ENCODE measurements around the gene CELSR2.

The CELSR2 gene

GRCh38 chr1:109265016-109265415 lies 15.7 kb downstream of the CELSR2 start:
- no peak for FAIRE-seq

- FAIRE-seq: no peak
Observed at GRCh38 chr1:109265741-109266330, 16.5 kb downstream of the CELSR2 start.

- FAIRE-seq: no peak
Observed at GRCh38 chr1:109266965-109267364, 17.6 kb downstream of the CELSR2 start.

- no peak for FAIRE-seq
Observed at GRCh38 chr1:109267743-109268300, 18.5 kb downstream of the CELSR2 start.

GRCh38 chr1:109268431-109269211 lies 19.3 kb downstream of the CELSR2 start:
- no peak for FAIRE-seq

GRCh38 chr1:109269212-109269980 lies 20.1 kb downstream of the CELSR2 start:
- no peak for FAIRE-seq

- no peak for FAIRE-seq
Observed at GRCh38 chr1:109269981-109270622, 20.8 kb downstream of the CELSR2 start.

- no peak for FAIRE-seq
Observed at GRCh38 chr1:109270623-109271317, 21.4 kb downstream of the CELSR2 start.

GRCh38 chr1:109271458-109271857 lies 22.1 kb downstream of the CELSR2 start:
- FAIRE-seq: no peak

- FAIRE-seq: no peak
Observed at GRCh38 chr1:109272021-109272799, 22.9 kb downstream of the CELSR2 start.

GRCh38 chr1:109272831-109273547 lies 23.6 kb downstream of the CELSR2 start:
- FAIRE-seq: no peak

- no peak for FAIRE-seq
Observed at GRCh38 chr1:109273570-109274288, 24.4 kb downstream of the CELSR2 start.

GRCh38 chr1:109274533-109275476 lies 25.5 kb downstream of the CELSR2 start:
- FAIRE-seq: no peak

- no peak for FAIRE-seq
Observed at GRCh38 chr1:109275706-109276345, 26.5 kb downstream of the CELSR2 start.

- no peak for FAIRE-seq
Observed at GRCh38 chr1:109277434-109278204, 28.3 kb downstream of the CELSR2 start.

GRCh38 chr1:109279615-109280278 lies 30.4 kb downstream of the CELSR2 start:
- FAIRE-seq: no peak

- FAIRE-seq: no peak
Observed at GRCh38 chr1:109280862-109281261, 31.5 kb downstream of the CELSR2 start.

Data from endometrium (tissue), 2 donors.